K562 (cell line): ENCODE results near the gene SLC39A5. TPM values are rescaled to one million over a fixed set of nuclear protein-coding genes. Genes with fewer than 3 reads are reported as not detected.

Experiments
- CBFA2T3 ChIP-seq: fragments of 450-650 bp; IDR thresholded peaks from 2 replicates; pipeline ENCODE4 v1.6.1; 2017
- CBX1 ChIP-seq: sonication (generic); IDR thresholded peaks from 2 replicates; pipeline ENCODE4 v1.6.1; 2016; ENCODE audit warnings: antibody characterized with exemption, low read depth, mild to moderate bottlenecking
- CC2D1A ChIP-seq: fragments of 450-650 bp; IDR thresholded peaks from 2 replicates; pipeline ENCODE4 v1.6.1; 2017; ENCODE audit warnings: mild to moderate bottlenecking
- ELF1 ChIP-seq: fragments of 200-800 bp; sonication (Bioruptor generic); IDR thresholded peaks from 2 replicates; pipeline ENCODE4 v1.6.1; 2016; ENCODE audit warnings: missing genetic modification characterization, missing compliant biosample characterization
- ELK3 ChIP-seq: fragments of 450-650 bp; formaldehyde crosslinking; IDR thresholded peaks from 2 replicates; pipeline ENCODE4 v1.4.0; 2020; ENCODE audit warnings: mild to moderate bottlenecking
- ESRRB ChIP-seq: fragments of 250-450 bp; sonication (Bioruptor Pico); IDR thresholded peaks from 2 replicates; pipeline ENCODE4 v1.5.0; 2020; ENCODE audit warnings: mild to moderate bottlenecking, moderate library complexity, borderline replicate concordance
- GABPA ChIP-seq: fragments of 200-800 bp; sonication (Bioruptor generic); conservative IDR thresholded peaks from 2 replicates; pipeline ENCODE4 v1.6.1; 2016; ENCODE audit warnings: low read depth, missing genetic modification characterization, missing compliant biosample characterization
- GABPB2 ChIP-seq: fragments of 250-450 bp; sonication (Bioruptor Pico); conservative IDR thresholded peaks from 2 replicates; pipeline ENCODE4 v1.5.1; 2021; ENCODE audit warnings: mild to moderate bottlenecking
- GATA2 ChIP-seq: sonication (generic); formaldehyde crosslinking; IDR thresholded peaks from 2 replicates; pipeline ENCODE4 v1.4.0; 2020; ENCODE audit warnings: mild to moderate bottlenecking, missing genetic modification reagents
- HEY1 ChIP-seq: fragments of 250-450 bp; sonication (Bioruptor Pico); IDR thresholded peaks from 2 replicates; pipeline ENCODE4 v1.5.0; 2020; ENCODE audit warnings: mild to moderate bottlenecking, moderate library complexity, borderline replicate concordance
- HNRNPK ChIP-seq: fragments of 200-400 bp; formaldehyde crosslinking; IDR thresholded peaks from one replicate; pipeline ENCODE4 v1.6.1; 2018; ENCODE audit warnings: mild to moderate bottlenecking, low read depth, low read length; ENCODE audit not compliant: poor library complexity, severe bottlenecking
- ID3 ChIP-seq, 2 experiments: fragments of 250-450 bp in 1 of 2; fragments of 450-650 bp in 1 of 2; sonication (Bioruptor Pico) in 1 of 2; IDR thresholded peaks; 2 replicates each; pipeline versions ENCODE4 v1.6.1 to v1.8.0; 2016 to 2021; ENCODE audit warnings: mild to moderate bottlenecking in 2 of 2, moderate library complexity in 2 of 2, missing compliant biosample characterization in 1 of 2, missing genetic modification characterization in 1 of 2
- MXI1 ChIP-seq: IDR thresholded peaks from 2 replicates; pipeline ENCODE4 v1.6.1; 2011; ENCODE audit warnings: low read depth, mild to moderate bottlenecking, improper control_type of control experiment, low read length
- NFE2L1 ChIP-seq: fragments of 450-650 bp; IDR thresholded peaks from 2 replicates; pipeline ENCODE4 v1.6.1; 2016; ENCODE audit warnings: missing genetic modification characterization, low read depth, mild to moderate bottlenecking, missing compliant biosample characterization, moderate library complexity, borderline replicate concordance
- RBM15 ChIP-seq: fragments of 200-400 bp; formaldehyde crosslinking; IDR thresholded peaks from 2 replicates; pipeline ENCODE4 v1.6.1; 2018; ENCODE audit warnings: mild to moderate bottlenecking, low read length, moderate library complexity; ENCODE audit not compliant: insufficient read depth
- RBM17 ChIP-seq: fragments of 200-400 bp; formaldehyde crosslinking; IDR thresholded peaks from 2 replicates; pipeline ENCODE4 v1.6.1; 2017; ENCODE audit warnings: low read depth, mild to moderate bottlenecking, low read length, borderline replicate concordance
- SMARCB1 ChIP-seq: IDR thresholded peaks from 2 replicates; pipeline ENCODE4 v1.6.1; 2011; ENCODE audit warnings: improper control_type of control experiment, low read depth; ENCODE audit not compliant: insufficient read length
- TCF7 ChIP-seq: sonication (generic); IDR thresholded peaks from 2 replicates; pipeline ENCODE4 v1.6.1; 2016; ENCODE audit warnings: antibody characterized with exemption, borderline replicate concordance
- ZNF12 ChIP-seq: sonication (generic); formaldehyde crosslinking; IDR thresholded peaks from 2 replicates; pipeline ENCODE4 v1.4.0; 2020; ENCODE audit warnings: mild to moderate bottlenecking, missing genetic modification reagents
- polyA plus RNA-seq, 8 experiments: library from polyadenylated mRNA; depleted of rRNA in 4 of 8; stranded (reverse) in 5 of 8; unstranded in 3 of 8; fragments of >200 nt; fragmentation: Nextera tagmentation in 2 of 8; fragmentation: Illumina TruSeq in 1 of 8; extraction: Ambion mirVana in 2 of 8; extraction: Trizol in 1 of 8; gene quantifications; 2 replicates each; pipeline versions ENCODE4 v1.2.1 to v1.2.3, GENCODE V29; 2011 to 2014; ENCODE audit warnings: inconsistent platforms in 1 of 8, missing spikeins in 1 of 8
- total RNA-seq, 7 experiments: library from RNA; depleted of rRNA in 6 of 7; stranded (reverse); fragments of >200 nt in 6 of 7; fragmentation: Illumina TruSeq in 2 of 7; extraction: Trizol in 2 of 7; gene quantifications; 2 replicates each; pipeline versions ENCODE4 v1.2.1 to v1.2.3, GENCODE V29; 2011 to 2021; ENCODE audit warnings: low replicate concordance in 1 of 7
- TF ChIP-seq, protein P1 (sequence below), 3 experiments: fragments of 200-800 bp in 1 of 3; sonication (Bioruptor generic) in 1 of 3; sonication (generic) in 1 of 3; formaldehyde crosslinking in 1 of 3; IDR thresholded peaks; 2 replicates each; pipeline versions ENCODE4 v1.6.1 to v1.8.0; 2016 to 2022; ENCODE audit warnings: mild to moderate bottlenecking in 2 of 3, missing compliant biosample characterization in 2 of 3, missing genetic modification characterization in 2 of 3, missing genetic modification reagents in 1 of 3
- TF ChIP-seq, protein P2 (sequence below): fragments of 450-650 bp; IDR thresholded peaks from 2 replicates; pipeline ENCODE4 v1.6.1; 2016; ENCODE audit warnings: borderline replicate concordance
- TF ChIP-seq, protein P3 (sequence below): fragments of 450-650 bp; formaldehyde crosslinking; IDR thresholded peaks from 2 replicates; pipeline ENCODE4 v1.4.0; 2022; ENCODE audit warnings: missing genetic modification characterization

SLC39A5 gene
- total and polyA plus RNA-seq, 9 of the 15 experiments (the other 6 are each of a cell fraction or from before 2014, with no cell fraction given), result 0.08 to 0.10 TPM; not detected in 7

GRCh38 chr12:56193025-56193578, 36.7 kb upstream of the SLC39A5 start (continued):
- TF ChIP-seq CBX1 (no peak), GATA2 (no peak), TCF7 (no peak), ID3 (CRISPR knock-in tag; IDR thresholded peaks at IDR 0.05) (no peak), ID3 (tag; IDR thresholded peaks at IDR 0.05) (no peak), ESRRB (CRISPR knock-in tag) (no peak), SMARCB1 (no peak), RBM17 (no peak), NFE2L1 (tag) (no peak), GABPB2 (CRISPR knock-in tag) (no peak), ZNF12 (no peak), MXI1 (no peak), CC2D1A (peak; percentile 69; the same call in 1 of the 2 replicates), ELK3 (no peak), RBM15 (no peak), HNRNPK (peak; percentile 46), CBFA2T3 (no peak), GABPA (tag) (no peak), ELF1 (tag) (no peak), HEY1 (no peak)
- TF ChIP-seq, protein P1, sequence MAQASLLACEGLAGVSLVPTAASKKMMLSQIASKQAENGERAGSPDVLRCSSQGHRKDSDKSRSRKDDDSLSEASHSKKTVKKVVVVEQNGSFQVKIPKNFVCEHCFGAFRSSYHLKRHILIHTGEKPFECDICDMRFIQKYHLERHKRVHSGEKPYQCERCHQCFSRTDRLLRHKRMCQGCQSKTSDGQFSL (CRISPR knock-in tag; IDR thresholded peaks at IDR 0.05), result no peak
- TF ChIP-seq, protein P1 (tag; IDR thresholded peaks at IDR 0.05), result no peak
- TF ChIP-seq, protein P2, sequence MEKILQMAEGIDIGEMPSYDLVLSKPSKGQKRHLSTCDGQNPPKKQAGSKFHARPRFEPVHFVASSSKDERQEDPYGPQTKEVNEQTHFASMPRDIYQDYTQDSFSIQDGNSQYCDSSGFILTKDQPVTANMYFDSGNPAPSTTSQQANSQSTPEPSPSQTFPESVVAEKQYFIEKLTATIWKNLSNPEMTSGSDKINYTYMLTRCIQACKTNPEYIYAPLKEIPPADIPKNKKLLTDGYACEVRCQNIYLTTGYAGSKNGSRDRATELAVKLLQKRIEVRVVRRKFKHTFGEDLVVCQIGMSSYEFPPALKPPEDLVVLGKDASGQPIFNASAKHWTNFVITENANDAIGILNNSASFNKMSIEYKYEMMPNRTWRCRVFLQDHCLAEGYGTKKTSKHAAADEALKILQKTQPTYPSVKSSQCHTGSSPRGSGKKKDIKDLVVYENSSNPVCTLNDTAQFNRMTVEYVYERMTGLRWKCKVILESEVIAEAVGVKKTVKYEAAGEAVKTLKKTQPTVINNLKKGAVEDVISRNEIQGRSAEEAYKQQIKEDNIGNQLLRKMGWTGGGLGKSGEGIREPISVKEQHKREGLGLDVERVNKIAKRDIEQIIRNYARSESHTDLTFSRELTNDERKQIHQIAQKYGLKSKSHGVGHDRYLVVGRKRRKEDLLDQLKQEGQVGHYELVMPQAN, result peak; percentile 23; the same call in 1 of the 2 replicates
- TF ChIP-seq, protein P3, sequence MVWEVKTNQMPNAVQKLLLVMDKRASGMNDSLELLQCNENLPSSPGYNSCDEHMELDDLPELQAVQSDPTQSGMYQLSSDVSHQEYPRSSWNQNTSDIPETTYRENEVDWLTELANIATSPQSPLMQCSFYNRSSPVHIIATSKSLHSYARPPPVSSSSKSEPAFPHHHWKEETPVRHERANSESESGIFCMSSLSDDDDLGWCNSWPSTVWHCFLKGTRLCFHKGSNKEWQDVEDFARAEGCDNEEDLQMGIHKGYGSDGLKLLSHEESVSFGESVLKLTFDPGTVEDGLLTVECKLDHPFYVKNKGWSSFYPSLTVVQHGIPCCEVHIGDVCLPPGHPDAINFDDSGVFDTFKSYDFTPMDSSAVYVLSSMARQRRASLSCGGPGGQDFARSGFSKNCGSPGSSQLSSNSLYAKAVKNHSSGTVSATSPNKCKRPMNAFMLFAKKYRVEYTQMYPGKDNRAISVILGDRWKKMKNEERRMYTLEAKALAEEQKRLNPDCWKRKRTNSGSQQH (CRISPR knock-in tag), result no peak
